Measurements from ENCODE around the gene ADAMTSL1.

The ADAMTSL1 gene

DNA sequence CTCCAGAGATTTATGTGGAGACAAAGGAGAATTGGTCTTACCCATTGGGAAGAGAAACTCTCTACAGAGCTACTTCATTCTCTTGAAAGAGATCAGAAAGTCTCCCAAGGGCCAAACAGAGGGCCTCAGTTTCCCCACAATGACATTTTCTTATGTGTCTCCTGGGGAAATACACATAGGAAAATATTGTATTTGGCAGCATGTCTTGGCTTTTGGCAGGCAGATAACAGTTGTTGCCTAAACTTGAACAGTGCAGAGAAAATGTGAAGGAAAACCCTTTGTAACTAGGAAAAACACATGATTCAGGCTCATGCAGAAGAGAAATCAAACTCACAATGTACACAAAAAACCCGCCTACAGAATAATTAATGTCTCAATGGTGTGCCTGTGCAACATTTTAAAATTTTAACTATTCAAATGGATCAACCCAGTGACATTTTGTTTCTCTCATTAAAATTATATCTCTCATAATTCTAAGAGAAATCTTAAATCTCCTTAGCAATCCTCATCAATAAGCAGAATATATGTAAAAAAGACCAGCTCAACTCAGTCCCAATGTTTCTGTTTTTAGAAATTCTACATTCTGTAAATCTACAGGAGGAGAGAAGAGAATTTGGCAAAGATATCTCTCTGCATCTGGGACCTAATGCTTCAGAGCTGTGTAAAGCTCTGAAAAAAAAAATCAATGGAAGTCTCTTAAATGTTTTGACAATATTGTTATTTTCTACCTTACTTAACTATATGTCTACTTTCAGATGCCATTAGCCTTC is 205.1 kb downstream of the ADAMTSL1 start:
- H3K4me2 ChIP-seq (ENCODE audit: insufficient read depth, low read length) = no peak overlapping the region
- H4K20me1 ChIP-seq (ENCODE audit: insufficient read depth, low read length) = no peaks in the 10 kb centered on the region
- H3K4me3 ChIP-seq (ENCODE audit: low read depth in 1 of 2, low read length in 2 of 2) = no peak overlapping the region
- H3K27ac ChIP-seq (ENCODE audit: low read length) = no peak overlapping the region
- H3K9ac ChIP-seq (ENCODE audit: low read depth, low read length) = no peak overlapping the region
- H3K36me3 ChIP-seq (ENCODE audit: insufficient read depth, low read length) = no peaks in the 10 kb centered on the region
- no peak for TF ChIP-seq CTCF (IDR thresholded peaks at IDR 0.05; ENCODE audit: borderline replicate concordance, extremely low read depth, low read length, poor library complexity, severe bottlenecking)
- TF ChIP-seq EZH2 (IDR thresholded peaks at IDR 0.05; ENCODE audit: borderline replicate concordance, low read depth, low read length, severe bottlenecking) = no peak
- no peaks in the 10 kb centered on the region for H3K4me1 ChIP-seq (ENCODE audit: insufficient read depth, low read length)
- no peaks in the 10 kb centered on the region for H3K27me3 ChIP-seq (ENCODE audit: insufficient read depth, low read length, poor library complexity)
- ATAC-seq (ENCODE audit: insufficient read depth, low read depth) (no peak), DNase-seq (no peak)
- H2AFZ ChIP-seq (ENCODE audit: low read depth, low read length) = no peak overlapping the region
- no peaks in the 10 kb centered on the region for H3K79me2 ChIP-seq (ENCODE audit: insufficient read depth, low read length)
- H3K9me3 ChIP-seq (ENCODE audit: insufficient read depth, low read length, severe bottlenecking) = no peaks in the 10 kb centered on the region

- Histone ChIP-seq H4K20me1 (ENCODE audit: insufficient read depth, low read length) (no peaks in the 10 kb centered on the region), H3K4me3 (ENCODE audit: low read depth in 1 of 2, low read length in 2 of 2) (no peak overlapping the region), H2AFZ (ENCODE audit: low read depth, low read length) (no peak overlapping the region), H3K36me3 (ENCODE audit: insufficient read depth, low read length) (no peaks in the 10 kb centered on the region), H3K9ac (ENCODE audit: low read depth, low read length) (no peak overlapping the region), H3K27ac (ENCODE audit: low read length) (no peak overlapping the region), H3K79me2 (ENCODE audit: insufficient read depth, low read length) (no peaks in the 10 kb centered on the region), H3K9me3 (ENCODE audit: insufficient read depth, low read length, severe bottlenecking) (no peaks in the 10 kb centered on the region), H3K4me1 (ENCODE audit: insufficient read depth, low read length) (no peaks in the 10 kb centered on the region), H3K4me2 (ENCODE audit: insufficient read depth, low read length) (no peak overlapping the region), H3K27me3 (ENCODE audit: insufficient read depth, low read length, poor library complexity) (no peaks in the 10 kb centered on the region)
- ATAC-seq (ENCODE audit: insufficient read depth, low read depth) = no peak
- TF ChIP-seq EZH2 (IDR thresholded peaks at IDR 0.05; ENCODE audit: borderline replicate concordance, low read depth, low read length, severe bottlenecking) = no peak
- TF ChIP-seq CTCF (IDR thresholded peaks at IDR 0.05; ENCODE audit: borderline replicate concordance, extremely low read depth, low read length, poor library complexity, severe bottlenecking) = no peak
- no peak for DNase-seq
Measured at GRCh38 chr9:18682907-18683306, 209.0 kb downstream of the ADAMTSL1 start.

GRCh38 chr9:18683312-18683711 is 209.4 kb downstream of the ADAMTSL1 start:
- Histone ChIP-seq H3K27me3 (ENCODE audit: insufficient read depth, low read length, poor library complexity) (no peaks in the 10 kb centered on the region), H3K36me3 (ENCODE audit: insufficient read depth, low read length) (no peaks in the 10 kb centered on the region), H3K4me2 (ENCODE audit: insufficient read depth, low read length) (no peak overlapping the region), H3K79me2 (ENCODE audit: insufficient read depth, low read length) (no peaks in the 10 kb centered on the region), H3K4me1 (ENCODE audit: insufficient read depth, low read length) (no peaks in the 10 kb centered on the region), H3K4me3 (ENCODE audit: low read depth in 1 of 2, low read length in 2 of 2) (no peak overlapping the region), H3K27ac (ENCODE audit: low read length) (no peak overlapping the region), H3K9ac (ENCODE audit: low read depth, low read length) (no peak overlapping the region), H3K9me3 (ENCODE audit: insufficient read depth, low read length, severe bottlenecking) (no peaks in the 10 kb centered on the region), H2AFZ (ENCODE audit: low read depth, low read length) (no peak overlapping the region), H4K20me1 (ENCODE audit: insufficient read depth, low read length) (no peaks in the 10 kb centered on the region)
- ATAC-seq (ENCODE audit: insufficient read depth, low read depth) = no peak
- no peak for DNase-seq
- no peak for TF ChIP-seq EZH2 (IDR thresholded peaks at IDR 0.05; ENCODE audit: borderline replicate concordance, low read depth, low read length, severe bottlenecking)
- no peak for TF ChIP-seq CTCF (IDR thresholded peaks at IDR 0.05; ENCODE audit: borderline replicate concordance, extremely low read depth, low read length, poor library complexity, severe bottlenecking)

All from DND-41 (cell line).